Neural cell (in vitro differentiated cells): ENCODE data around the gene NR4A3. TPM values are rescaled to one million over a fixed set of nuclear protein-coding genes. Genes with fewer than 3 reads are reported as not detected.

Source experiments
- H2AFZ ChIP-seq: fragments of 200-600, 300-800 bp; sonication (generic), shearing (Covaris generic); 2 replicates; pipeline ENCODE4 v1.6.0; 2014; ENCODE audit warnings: low read depth, mild to moderate bottlenecking, antibody characterized with exemption, low read length, moderate library complexity
- H3F3A ChIP-seq: fragments of 200-600 bp; shearing (Covaris generic); 2 replicates; pipeline ENCODE4 v1.6.1; 2016; ENCODE audit warnings: mild to moderate bottlenecking, moderate library complexity, mixed read lengths, antibody characterized with exemption, low read length; ENCODE audit not compliant: insufficient read depth, poor library complexity, severe bottlenecking
- H3K27ac ChIP-seq: fragments of 200-600, 300-800 bp; sonication (generic), shearing (Covaris generic); 2 replicates; pipeline ENCODE4 v1.5.1; 2014; ENCODE audit warnings: mild to moderate bottlenecking, low read length, moderate library complexity
- H3K27me3 ChIP-seq: fragments of 300-800, 200-600 bp; sonication (generic), shearing (Covaris generic); 2 replicates; pipeline ENCODE4 v1.6.0; 2014; ENCODE audit warnings: mild to moderate bottlenecking, low read depth, low read length, moderate library complexity; ENCODE audit not compliant: insufficient read depth
- H3K36me3 ChIP-seq: fragments of 300-800, 200-600 bp; sonication (generic), shearing (Covaris generic); 2 replicates; pipeline ENCODE4 v1.5.1; 2014; ENCODE audit warnings: mild to moderate bottlenecking, antibody characterized with exemption, low read length, moderate library complexity; ENCODE audit not compliant: insufficient read depth
- H3K4me2 ChIP-seq: fragments of 300-800, 200-600 bp; sonication (generic), shearing (Covaris generic); 2 replicates; pipeline ENCODE4 v1.6.0; 2014; ENCODE audit warnings: mild to moderate bottlenecking, low read length
- H3K4me3 ChIP-seq: fragments of 300-800, 200-600 bp; sonication (generic), shearing (Covaris generic); 2 replicates; pipeline ENCODE4 v1.5.1; 2014; ENCODE audit warnings: mild to moderate bottlenecking, low read length, moderate library complexity
- H3K79me2 ChIP-seq: fragments of 200-600 bp; shearing (Covaris generic); replicated peaks from 2 replicates; pipeline ENCODE4 v1.6.0; 2014; ENCODE audit warnings: mild to moderate bottlenecking, low read length, moderate library complexity; ENCODE audit not compliant: insufficient read depth
- H3K9ac ChIP-seq: fragments of 300-800, 200-600 bp; sonication (generic), shearing (Covaris generic); 2 replicates; pipeline ENCODE4 v1.6.1; 2016; ENCODE audit warnings: mild to moderate bottlenecking, low read length, mixed read lengths
- H3K9me2 ChIP-seq: fragments of 200-600 bp; shearing (Covaris generic); 2 replicates; pipeline ENCODE4 v1.6.1; 2016; ENCODE audit warnings: mild to moderate bottlenecking, low read length, mixed read lengths; ENCODE audit not compliant: insufficient read depth
- H3K9me3 ChIP-seq: fragments of 200-600, 300-800 bp; sonication (generic), shearing (Covaris generic); 2 replicates; pipeline ENCODE4 v1.6.1; 2016; ENCODE audit warnings: mild to moderate bottlenecking, mixed run types, low read length, moderate library complexity, mixed read lengths
- H4K20me1 ChIP-seq: fragments of 200-600 bp; shearing (Covaris generic); 2 replicates; pipeline ENCODE4 v1.6.1; 2016; ENCODE audit warnings: mild to moderate bottlenecking, mixed run types; ENCODE audit not compliant: insufficient read depth
- CTCF ChIP-seq: fragments of 450-650 bp; IDR thresholded peaks from 2 replicates; pipeline ENCODE4 v1.5.1; 2014; ENCODE audit warnings: antibody characterized with exemption, mild to moderate bottlenecking, moderate library complexity; ENCODE audit not compliant: poor library complexity, severe bottlenecking
- EP300 ChIP-seq: fragments of 450-650 bp; conservative IDR thresholded peaks from 2 replicates; pipeline ENCODE4 v1.6.1; 2014; ENCODE audit warnings: antibody characterized with exemption, mild to moderate bottlenecking, moderate library complexity; ENCODE audit not compliant: poor library complexity, severe bottlenecking
- EZH2 ChIP-seq: fragments of 200-600, 300-800 bp; shearing (Covaris generic), sonication (generic); IDR thresholded peaks from 2 replicates; pipeline ENCODE4 v1.6.1; 2014; ENCODE audit warnings: antibody characterized with exemption, low read length, borderline replicate concordance, mild to moderate bottlenecking; ENCODE audit not compliant: insufficient read depth, poor library complexity, severe bottlenecking
- MXI1 ChIP-seq: fragments of 450-650 bp; conservative IDR thresholded peaks from 2 replicates; pipeline ENCODE4 v1.6.1; 2014; ENCODE audit warnings: antibody characterized with exemption, mild to moderate bottlenecking; ENCODE audit not compliant: poor library complexity, severe bottlenecking
- POLR2AphosphoS5 ChIP-seq: IDR thresholded peaks from 2 replicates; pipeline ENCODE4 v1.6.1; 2012
- RAD21 ChIP-seq: fragments of 450-650 bp; conservative IDR thresholded peaks from 2 replicates; pipeline ENCODE4 v1.6.1; 2014; ENCODE audit warnings: antibody characterized with exemption, mild to moderate bottlenecking, moderate library complexity
- REST ChIP-seq: IDR thresholded peaks from 2 replicates; pipeline ENCODE4 v1.6.1; 2012; ENCODE audit warnings: borderline replicate concordance
- SMC3 ChIP-seq: fragments of 450-650 bp; conservative IDR thresholded peaks from 2 replicates; pipeline ENCODE4 v1.6.1; 2014; ENCODE audit warnings: antibody characterized with exemption, mild to moderate bottlenecking, moderate library complexity; ENCODE audit not compliant: poor library complexity
- TAF1 ChIP-seq: IDR thresholded peaks from 2 replicates; pipeline ENCODE4 v1.6.1; 2012; ENCODE audit warnings: low read depth
- polyA plus RNA-seq: library from polyadenylated mRNA; depleted of rRNA; stranded (reverse); fragments of >200 nt; gene quantifications from 2 replicates; pipeline ENCODE4 v1.2.3, GENCODE V29; 2014

NR4A3 gene
- polyA plus RNA-seq, 1 donor from 2014 or later = 2.7 TPM

- peaks cover 9% of the 10 kb centered on the region for H3F3A ChIP-seq
- H3K9me3 ChIP-seq = no peaks in the 10 kb centered on the region
- peak overlapping the region; percentile 98 for H3K9ac ChIP-seq
- peak overlapping the region; percentile 97 for H3K27ac ChIP-seq
- H3K79me2 ChIP-seq = peaks cover 23% of the 10 kb centered on the region
- H3K36me3 ChIP-seq = no peaks in the 10 kb centered on the region
- H4K20me1 ChIP-seq = no peaks in the 10 kb centered on the region
- TF ChIP-seq EP300 (peak; percentile 39), RAD21 (peak; percentile 66), MXI1 (peak; percentile 0), SMC3 (peak; percentile 61), REST (peak; percentile 26), EZH2 (no peak), TAF1 (peak; percentile 8), POLR2AphosphoS5 (peak; percentile 74), CTCF (peak; percentile 67)
- H3K4me3 ChIP-seq = peak overlapping the region; percentile 98
- peaks cover 14% of the 10 kb centered on the region for H3K27me3 ChIP-seq
- no peaks in the 10 kb centered on the region for H3K9me2 ChIP-seq
- H2AFZ ChIP-seq = peak overlapping the region; percentile 61
- H3K4me2 ChIP-seq = peak overlapping the region; percentile 98
Observed at GRCh38 chr9:99819856-99820684, 1.6 kb upstream of the NR4A3 start.

GRCh38 chr9:99820685-99821395, 845 bp upstream of the NR4A3 start:
- Histone ChIP-seq H3K27me3 (peaks cover 22% of the 10 kb centered on the region), H4K20me1 (no peaks in the 10 kb centered on the region)

More at GRCh38 chr9:99820685-99821395, 845 bp upstream of the NR4A3 start:
- peaks cover 9% of the 10 kb centered on the region for H3F3A ChIP-seq
- no peaks in the 10 kb centered on the region for H3K9me2 ChIP-seq
- TF ChIP-seq RAD21 = peak; percentile 44
- TF ChIP-seq MXI1 = peak; percentile 89
- TF ChIP-seq SMC3 = peak; percentile 20
- TF ChIP-seq REST = no peak
- peak overlapping the region; percentile 57 for H2AFZ ChIP-seq
- H3K79me2 ChIP-seq = peaks cover 23% of the 10 kb centered on the region
- H3K9me3 ChIP-seq = no peaks in the 10 kb centered on the region
- H3K4me3 ChIP-seq = peak overlapping the region; percentile 98
- H3K9ac ChIP-seq = peak overlapping the region; percentile 98
- H3K27ac ChIP-seq = peak overlapping the region; percentile 97
- H3K36me3 ChIP-seq = no peaks in the 10 kb centered on the region
- H3K4me2 ChIP-seq = peak overlapping the region; percentile 98
